ENCODE results near the gene CNP.

The CNP gene

GRCh38 chr17:41970901-41971331, 4.3 kb downstream of the CNP start:
- peak in 1 of 10 donors; percentile 18 for DNase-seq
- intact Hi-C loops (cut with DNase I): no loop called here

- intact Hi-C loops (cut with DNase I): no loop called here
- DNase-seq: peak in 2 of 10 donors; percentile 44 to 47
Measured at GRCh38 chr17:41971721-41972523, 5.3 kb downstream of the CNP start.

- peak in 4 of 10 donors; percentile 16 to 75 (median 64) for DNase-seq
- intact Hi-C loops (cut with DNase I): no loop called here
Measured at GRCh38 chr17:41972571-41973407, 6.2 kb downstream of the CNP start.

GRCh38 chr17:41973408-41973811, 6.8 kb downstream of the CNP start:
- intact Hi-C loops (cut with DNase I): no loop called here
- DNase-seq: peak in 4 of 10 donors; percentile 20 to 83 (median 72)

GRCh38 chr17:41974031-41974430, 7.4 kb downstream of the CNP start:
- intact Hi-C loops (cut with DNase I): no loop called here
- DNase-seq: peak in 3 of 10 donors; percentile 50 to 80 (median 58)

GRCh38 chr17:41974658-41975057, 8.1 kb downstream of the CNP start:
- DNase-seq: peak in 4 of 10 donors; percentile 37 to 77 (median 72)
- intact Hi-C loops (cut with DNase I): no loop called here

GRCh38 chr17:41975099-41976083, 8.8 kb downstream of the CNP start:
- intact Hi-C loops (cut with DNase I): no loop called here
- DNase-seq: peak in 9 of 10 donors; percentile 61 to 97 (median 78)

DNA sequence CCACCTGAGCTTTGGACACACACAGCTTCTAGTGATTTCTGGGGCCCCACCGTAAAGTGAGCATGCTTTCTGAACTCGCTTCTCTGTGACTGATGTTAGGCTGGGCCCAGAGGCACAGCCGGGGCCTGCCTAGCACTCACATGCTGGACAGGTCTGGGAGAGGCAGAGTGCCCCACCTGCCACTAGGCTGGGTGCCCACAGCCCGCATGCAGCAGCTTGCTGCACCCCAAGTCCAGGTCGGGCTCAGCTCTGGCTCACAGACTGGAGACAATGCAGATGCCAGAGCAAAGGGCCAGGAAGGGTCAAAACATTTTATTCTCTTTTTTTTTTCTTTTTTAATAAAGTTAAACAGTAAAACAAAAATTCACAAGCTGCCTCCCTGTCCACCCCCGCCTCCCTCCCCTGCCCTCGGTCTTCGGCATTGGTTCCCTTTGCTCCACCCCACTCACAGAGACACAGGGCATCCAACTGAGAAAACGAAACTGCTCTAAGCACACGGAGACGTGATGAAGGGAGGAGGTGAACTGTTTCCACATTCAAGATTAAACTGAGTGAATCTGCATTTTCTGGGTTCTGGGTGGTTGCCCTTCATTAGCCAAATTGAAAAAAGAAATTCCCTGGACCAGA, 9.7 kb downstream of the CNP start:
- peak in 3 of 10 donors; percentile 29 to 83 (median 44) for DNase-seq
- intact Hi-C loops (cut with DNase I): no loop called here

DNA sequence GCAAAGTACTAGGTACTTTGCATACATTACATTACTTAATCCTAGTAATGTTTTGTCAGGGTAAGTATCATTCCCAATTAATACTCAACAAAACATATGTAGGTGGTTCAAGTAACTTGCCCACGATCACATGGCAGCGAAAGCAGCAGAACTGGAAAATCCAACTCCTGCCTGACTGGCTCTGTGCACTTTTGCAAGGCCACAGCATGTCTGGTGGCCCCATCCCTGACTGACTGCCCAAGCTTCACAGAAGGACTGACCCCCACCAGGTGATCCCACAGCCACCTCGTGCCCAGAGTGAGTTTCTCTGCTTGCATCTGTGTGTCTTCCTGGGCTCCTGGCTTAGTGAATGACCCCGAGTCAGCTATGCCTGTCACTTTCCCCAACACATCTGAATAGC, 11.4 kb downstream of the CNP start:
- DNase-seq: peak in 2 of 10 donors; percentile 25 to 28
- intact Hi-C loops (cut with DNase I): no loop called here

DNA sequence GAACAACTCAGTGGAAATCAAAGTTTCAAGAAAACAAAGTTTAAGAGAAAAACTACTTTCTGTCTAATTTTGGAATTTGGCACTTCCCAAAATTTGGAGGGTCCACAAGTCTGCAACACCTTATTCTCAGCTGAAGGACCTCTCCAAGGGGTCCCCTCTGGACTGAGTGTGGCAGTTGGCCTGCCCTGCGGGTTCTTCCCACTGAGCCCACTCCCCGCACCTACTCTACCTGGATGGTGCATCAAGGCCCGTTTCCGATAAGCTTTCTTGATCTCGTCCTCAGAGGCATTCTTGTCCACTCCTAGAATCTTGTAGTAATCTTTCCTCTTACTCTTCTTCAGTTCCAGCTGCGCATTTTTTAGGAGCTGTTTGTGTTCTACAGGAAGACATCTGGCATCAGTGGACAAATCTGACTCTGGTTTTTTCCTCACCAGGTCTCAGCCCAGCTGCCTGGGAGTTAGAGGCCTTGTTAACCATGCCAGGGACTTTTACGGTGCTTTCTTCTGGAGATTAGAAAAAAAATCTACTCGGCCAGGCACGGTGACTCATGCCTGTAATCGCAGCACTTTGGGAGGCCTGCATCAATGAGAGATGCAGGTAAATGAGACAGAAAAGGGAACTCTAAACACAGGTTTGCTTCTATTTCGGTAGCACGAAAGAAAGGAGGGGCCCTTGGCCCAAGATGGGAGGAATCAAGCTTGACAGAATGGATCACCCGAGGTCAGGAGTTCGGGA, 15.6 kb downstream of the CNP start:
- intact Hi-C loops (cut with DNase I): no loop called here
- DNase-seq: peak in 2 of 10 donors; percentile 40 to 66

GRCh38 chr17:41984454-41984853, 17.9 kb downstream of the CNP start:
- intact Hi-C loops (cut with DNase I): no loop called here
- peak in 1 of 10 donors; percentile 69 for DNase-seq

GRCh38 chr17:41985919-41986318, 19.3 kb downstream of the CNP start:
- no peak for DNase-seq
- intact Hi-C loops (cut with DNase I): no loop called here

GRCh38 chr17:41986634-41987033, 20.0 kb downstream of the CNP start:
- intact Hi-C loops (cut with DNase I): no loop called here
- no peak for DNase-seq

GRCh38 chr17:41987642-41988041, 21.0 kb downstream of the CNP start:
- intact Hi-C loops (cut with DNase I): no loop called here
- no peak for DNase-seq

DNA sequence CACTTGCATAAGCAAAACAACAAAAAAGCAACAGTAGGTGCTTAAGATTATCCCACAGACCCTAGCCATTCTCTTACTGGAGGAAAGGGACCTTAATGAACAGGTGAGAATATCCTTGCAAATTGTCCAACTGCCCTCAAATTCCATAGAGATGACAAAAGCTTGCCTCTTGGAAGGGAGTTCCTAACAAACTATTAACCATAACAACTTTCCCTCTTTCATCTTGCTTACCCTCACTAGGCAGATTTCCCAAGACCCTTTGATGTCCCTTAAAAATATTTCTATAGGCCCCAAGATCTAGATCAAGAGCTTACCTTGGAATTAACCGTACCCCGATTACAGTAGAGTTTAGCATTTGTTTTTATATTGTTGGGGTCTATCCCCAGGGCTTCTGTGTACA, 21.8 kb downstream of the CNP start:
- intact Hi-C loops (cut with DNase I): no loop called here
- no peak for DNase-seq

DNA sequence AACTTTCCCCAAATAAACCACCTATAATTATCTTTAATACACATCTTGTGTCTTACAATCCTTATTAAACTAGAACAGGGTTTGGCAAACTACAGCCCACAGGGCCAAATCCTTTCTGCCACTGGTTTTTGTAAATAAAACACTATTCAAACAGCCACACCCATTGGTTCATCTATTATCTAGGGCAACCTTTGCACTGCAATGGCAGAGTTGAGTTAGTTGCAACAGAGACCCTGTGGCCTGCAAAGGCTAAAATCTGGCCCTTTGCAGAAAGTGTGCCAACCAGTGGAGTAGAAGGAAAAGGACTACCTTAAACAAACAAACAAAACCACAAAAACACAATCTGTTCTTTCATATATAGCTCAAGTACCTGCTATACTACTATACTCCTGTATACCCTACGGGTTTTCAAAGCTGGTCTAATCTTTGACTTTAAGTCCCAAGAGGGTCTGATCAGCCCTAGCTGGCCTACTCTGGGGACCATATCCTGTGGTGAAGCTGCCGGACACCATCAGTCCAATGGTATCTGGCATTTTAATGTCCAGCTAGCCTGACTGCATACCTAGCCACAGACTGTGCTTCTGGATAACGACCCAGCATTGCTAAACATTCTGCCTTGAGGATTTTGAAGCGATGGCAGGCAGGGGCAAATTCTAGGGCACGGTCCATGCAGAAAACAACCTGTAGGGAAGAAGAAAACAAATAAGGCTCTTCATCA, 23.3 kb downstream of the CNP start:
- DNase-seq: no peak
- intact Hi-C loops (cut with DNase I): no loop called here

- DNase-seq: peak in 9 of 10 donors; percentile 25 to 94 (median 62)
- intact Hi-C loops (cut with DNase I): no loop called here
Measured at GRCh38 chr17:41992576-41992975, 26.0 kb downstream of the CNP start.

GRCh38 chr17:41996855-41997164, 30.2 kb downstream of the CNP start:
- intact Hi-C loops (cut with DNase I): no loop called here
- DNase-seq: no peak

DNA sequence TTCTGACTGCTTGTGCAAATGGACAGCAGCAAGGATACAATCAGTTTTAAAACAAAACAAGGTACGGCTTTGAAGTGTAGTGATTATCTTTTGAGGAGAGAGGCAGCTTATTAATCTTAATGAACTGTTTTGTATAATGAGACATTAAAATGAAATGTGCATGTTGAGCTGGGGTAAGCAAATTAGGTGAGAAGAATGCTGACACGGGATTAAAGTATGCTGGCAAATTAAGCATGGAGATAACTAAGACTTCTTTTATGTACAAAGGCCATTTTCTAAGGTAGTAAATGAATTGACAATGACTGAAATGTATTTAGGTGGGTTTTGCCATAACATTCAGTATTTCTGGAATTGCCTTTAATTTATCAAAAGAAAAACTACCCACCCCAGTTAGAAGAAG, 31.9 kb downstream of the CNP start:
- intact Hi-C loops (cut with DNase I): no loop called here
- DNase-seq: no peak

Data from posterior cingulate gyrus (tissue), 11 donors.